NCI-H1436 (cell line): ENCODE measurements around the gene KLHL15.

Experiments used
- DNase-seq: peaks from one replicate; lab custom pipeline; 2025; lab: John Stamatoyannopoulos, UW

KLHL15 gene

GRCh38 chrX:23952984-23953907, 73.7 kb downstream of the KLHL15 start:
- no peak for DNase-seq

- DNase-seq: no peak
Observed at GRCh38 chrX:23952391-23952790, 74.6 kb downstream of the KLHL15 start.

- no peak for DNase-seq
Observed at GRCh38 chrX:23945206-23945605, 81.8 kb downstream of the KLHL15 start.

GRCh38 chrX:23944234-23944633, 82.8 kb downstream of the KLHL15 start:
- DNase-seq: no peak

GRCh38 chrX:23939203-23939602, 87.8 kb downstream of the KLHL15 start:
- DNase-seq: no peak

- DNase-seq: no peak
Observed at GRCh38 chrX:23938690-23939089, 88.3 kb downstream of the KLHL15 start.

GRCh38 chrX:23937100-23937499, 89.9 kb downstream of the KLHL15 start:
- DNase-seq: no peak

- no peak for DNase-seq
Observed at GRCh38 chrX:23936180-23936579, 90.8 kb downstream of the KLHL15 start.

GRCh38 chrX:23935106-23935505, 91.9 kb downstream of the KLHL15 start:
- DNase-seq: no peak
